ENCODE measurements around the gene EIF2A. TPM values are rescaled to one million over a fixed set of nuclear protein-coding genes. Genes with fewer than 3 reads are reported as not detected.
A peak's percentile ranks its signal among the peaks of the same experiment; 100 is the strongest.

Gene EIF2A
- total and polyA plus RNA-seq, 9 of the 15 experiments (the other 6 are each of a cell fraction or from before 2014, with no cell fraction given), result 106 to 192 (median 168) TPM

GRCh38 chr3:150520408-150520807, 26.2 kb upstream of the EIF2A start:
- Histone ChIP-seq H3K27ac (ENCODE audit: extremely low read depth, low read depth, low read length) (no peak overlapping the region), H3K79me2 (ENCODE audit: control insufficient read depth, insufficient read depth, low read length) (no peaks in the 10 kb centered on the region), H3K4me3 (no peak overlapping the region), H3K27me3 (ENCODE audit: control insufficient read depth in 2 of 2, insufficient read depth in 2 of 2, low read length in 2 of 2) (no peaks in the 10 kb centered on the region), H3K9me3 (replicated peaks; ENCODE audit: control insufficient read depth, insufficient read depth, low read depth, low read length) (no peaks in the 10 kb centered on the region), H2AFZ (ENCODE audit: low read depth, low read length) (no peak overlapping the region), H3K36me3 (ENCODE audit: control insufficient read depth, insufficient read depth, low read length) (no peaks in the 10 kb centered on the region), H3K4me2 (ENCODE audit: insufficient read depth, low read length) (no peak overlapping the region), H3K9ac (ENCODE audit: insufficient read depth in 1 of 2, low read depth in 2 of 2, low read length in 2 of 2) (no peak overlapping the region), H4K20me1 (replicated peaks; ENCODE audit: control insufficient read depth, insufficient read depth, low read length) (no peaks in the 10 kb centered on the region), H3K9me1 (ENCODE audit: control insufficient read depth, insufficient read depth, low read length) (no peaks in the 10 kb centered on the region), H3K4me1 (replicated peaks in 1 of 2; ENCODE audit: control insufficient read depth in 2 of 2, insufficient read depth in 2 of 2, low read length in 2 of 2) (peaks cover 0 to 4% of the 10 kb centered on the region in 2 experiments; a peak in 1 of 5 replicates)
- in situ Hi-C loops (cut with MboI), result loop anchor here (25.0 kb wide), 2 partner anchors 558 to 617 kb away; partner anchors contain the start of gene PFN2
- CTCF ChIA-PET (ENCODE audit: low intra/inter-chr PET ratio), result no interaction called here
- FAIRE-seq (no peak), DNase-seq (ENCODE audit: extremely low read depth in 1 of 4, low spot score in 3 of 4) (no peak), ATAC-seq (no peak)
- 46% methylated on average over 23 of the region's 24 CpGs for WGBS (ENCODE audit: insufficient coverage, low coverage, missing lambda C conversion rate)
- POLR2A ChIA-PET, result interaction anchor here (1.1 kb wide), 1 partner anchor 26 kb away, joined by 3 read pairs; the partner anchor contains the start of genes EIF2A and SERP1
- intact Hi-C loops (cut with micrococcal nuclease), result no loop called here
- BruUV-seq (replicated peaks), result no TSS peak
- TF ChIP-seq BMI1 (IDR thresholded peaks at IDR 0.05; ENCODE audit: low read length), result no peak
- no peak for TF ChIP-seq GATAD2B (IDR thresholded peaks at IDR 0.05; ENCODE audit: borderline replicate concordance)

GRCh38 chr3:150521463-150521862, 25.1 kb upstream of the EIF2A start:
- WGBS (ENCODE audit: insufficient coverage, low coverage, missing lambda C conversion rate), result 0% methylated on average over 2 of the region's 2 CpGs
- TF ChIP-seq TCFL5 (CRISPR knock-in tag; conservative IDR thresholded peaks at IDR 0.05) (no peak), SIN3B (IDR thresholded peaks at IDR 0.05; ENCODE audit: low read depth) (no peak), GTF3C2 (IDR thresholded peaks at IDR 0.05; ENCODE audit: borderline replicate concordance, extremely low read depth, insufficient read length) (no peak), GABPB1 (CRISPR knock-in tag; IDR thresholded peaks at IDR 0.05) (no peak), CTCF (IDR thresholded peaks at IDR 0.05 in 2 of 3, conservative IDR thresholded peaks at IDR 0.05 in 1 of 3; ENCODE audit: insufficient read depth in 2 of 3, low read depth in 1 of 3, low read length in 3 of 3) (peak in 2 of 3 experiments; percentile 28 to 63; a peak in 4 of 6 replicates)

More at GRCh38 chr3:150521463-150521862, 25.1 kb upstream of the EIF2A start:
- H3K4me3 ChIP-seq, result no peak overlapping the region
- intact Hi-C loops (cut with micrococcal nuclease), result no loop called here
- H3K9me1 ChIP-seq (ENCODE audit: control insufficient read depth, insufficient read depth, low read length), result no peaks in the 10 kb centered on the region
- DNase-seq (ENCODE audit: extremely low read depth in 1 of 4, low spot score in 3 of 4), result peak in 1 of 4 experiments; percentile 16
- ChIA-PET CTCF (ENCODE audit: low intra/inter-chr PET ratio) (no interaction called here), POLR2A (interaction anchor here (0.6 to 1.0 kb wide), 3 partner anchors 21 to 920 kb away, joined by 3 read pairs; no protein-coding TSS in a partner anchor)
- no peaks in the 10 kb centered on the region for H3K27me3 ChIP-seq (ENCODE audit: control insufficient read depth in 2 of 2, insufficient read depth in 2 of 2, low read length in 2 of 2)
- H3K4me1 ChIP-seq (replicated peaks in 1 of 2; ENCODE audit: control insufficient read depth in 2 of 2, insufficient read depth in 2 of 2, low read length in 2 of 2), result peaks cover 0 to 4% of the 10 kb centered on the region in 2 experiments; a peak in 1 of 5 replicates
- H3K9me3 ChIP-seq (replicated peaks; ENCODE audit: control insufficient read depth, insufficient read depth, low read depth, low read length), result no peaks in the 10 kb centered on the region
- H3K36me3 ChIP-seq (ENCODE audit: control insufficient read depth, insufficient read depth, low read length), result no peaks in the 10 kb centered on the region
- peak; percentile 82 for ATAC-seq
- H3K27ac ChIP-seq (ENCODE audit: extremely low read depth, low read depth, low read length), result no peak overlapping the region
- no peaks in the 10 kb centered on the region for H4K20me1 ChIP-seq (replicated peaks; ENCODE audit: control insufficient read depth, insufficient read depth, low read length)
- no peak overlapping the region for H3K9ac ChIP-seq (ENCODE audit: insufficient read depth in 1 of 2, low read depth in 2 of 2, low read length in 2 of 2)
- no TSS peak for BruUV-seq (replicated peaks)
- H2AFZ ChIP-seq (ENCODE audit: low read depth, low read length), result no peak overlapping the region
- in situ Hi-C loops (cut with MboI), result loop anchor here (25.0 kb wide), 2 partner anchors 559 to 616 kb away; partner anchors contain the start of gene PFN2
- no peak overlapping the region for H3K4me2 ChIP-seq (ENCODE audit: insufficient read depth, low read length)
- no peaks in the 10 kb centered on the region for H3K79me2 ChIP-seq (ENCODE audit: control insufficient read depth, insufficient read depth, low read length)
- peak; percentile 29 for FAIRE-seq
